HUES64 (cell line): ENCODE measurements around the gene LY6G5C.

ENCODE experiments used
- H3K27ac ChIP-seq: 2 replicates; pipeline ENCODE4 v1.7.0; 2013; ENCODE audit warnings: low read depth, low read length, inconsistent platforms
- H3K27me3 ChIP-seq: 2 replicates; pipeline ENCODE4 v1.6.1; 2013; ENCODE audit warnings: mild to moderate bottlenecking, low read length; ENCODE audit not compliant: insufficient read depth
- H3K36me3 ChIP-seq: 2 replicates; pipeline ENCODE4 v1.6.1; 2013; ENCODE audit warnings: mild to moderate bottlenecking, low read length; ENCODE audit not compliant: insufficient read depth
- H3K4me1 ChIP-seq: 2 replicates; pipeline ENCODE4 v1.6.1; 2013; ENCODE audit warnings: mild to moderate bottlenecking, low read length, moderate library complexity; ENCODE audit not compliant: insufficient read depth
- H3K4me3 ChIP-seq: 2 replicates; pipeline ENCODE4 v1.5.1; 2013; ENCODE audit warnings: mild to moderate bottlenecking, low read length, moderate library complexity
- H3K9ac ChIP-seq: 2 replicates; pipeline ENCODE4 v1.6.1; 2013; ENCODE audit warnings: mild to moderate bottlenecking, low read depth, low read length
- H3K9me3 ChIP-seq: 2 replicates; pipeline ENCODE4 v1.6.1; 2013; ENCODE audit warnings: low read depth, low read length; ENCODE audit not compliant: insufficient read depth
- WGBS: fragments of 150-250, 120-280 bp; methylation state at CpG from one replicate; pipeline ENCODE4 v1.1.7; 2013; ENCODE audit warnings: missing lambda C conversion rate; 5-methylcytosine and 5-hydroxymethylcytosine counted together

Gene LY6G5C

GRCh38 chr6:31658983-31659648 is 21.8 kb downstream of the LY6G5C start:
- Histone ChIP-seq H3K36me3 (peaks cover 38% of the 10 kb centered on the region), H3K9me3 (no peaks in the 10 kb centered on the region), H3K4me1 (peaks cover 17% of the 10 kb centered on the region), H3K27ac (no peak overlapping the region), H3K27me3 (no peaks in the 10 kb centered on the region), H3K9ac (peak overlapping the region; percentile 91; the same call in 1 of the 2 replicates), H3K4me3 (peak overlapping the region; percentile 83)
- 94% methylated on average over 13 of the region's 13 CpGs for WGBS

GRCh38 chr6:31658158-31658688 is 22.6 kb downstream of the LY6G5C start:
- Histone ChIP-seq H3K27ac (no peak overlapping the region), H3K9me3 (no peaks in the 10 kb centered on the region), H3K27me3 (no peaks in the 10 kb centered on the region), H3K36me3 (peaks cover 29% of the 10 kb centered on the region), H3K4me3 (no peak overlapping the region), H3K9ac (no peak overlapping the region), H3K4me1 (peaks cover 9% of the 10 kb centered on the region)
- WGBS = 89% methylated on average over 4 of the region's 4 CpGs

GRCh38 chr6:31657406-31658157 is 23.3 kb downstream of the LY6G5C start:
- peaks cover 22% of the 10 kb centered on the region for H3K36me3 ChIP-seq
- 92% methylated on average over 6 of the region's 6 CpGs for WGBS
- H3K9me3 ChIP-seq = no peaks in the 10 kb centered on the region
- H3K4me3 ChIP-seq = no peak overlapping the region
- no peaks in the 10 kb centered on the region for H3K27me3 ChIP-seq
- H3K27ac ChIP-seq = no peak overlapping the region
- peaks cover 8% of the 10 kb centered on the region; the same call in 1 of the 2 replicates for H3K4me1 ChIP-seq
- H3K9ac ChIP-seq = no peak overlapping the region

- H3K4me3 ChIP-seq = no peak within 1 kb of the TSS
- no peak within 1 kb of the TSS for H3K9ac ChIP-seq
- H3K36me3 ChIP-seq = peaks cover 16% of the 10 kb centered on the region
- H3K27ac ChIP-seq = no peak within 1 kb of the TSS
- peaks cover 10% of the 10 kb centered on the region; the same call in 1 of the 2 replicates for H3K4me1 ChIP-seq
- no peaks in the 10 kb centered on the region for H3K27me3 ChIP-seq
- no peaks in the 10 kb centered on the region for H3K9me3 ChIP-seq
- WGBS = 90% methylated on average over 8 of the region's 8 CpGs
Observed at GRCh38 chr6:31655349-31656237, 25.3 kb downstream of the LY6G5C start, which contains the start of gene APOM. TSS of gene APOM (plus strand) at chr6:31655894. CDS start at chr6:31655967, 73 bp downstream.

- H3K27ac ChIP-seq = no peak overlapping the region
- no peaks in the 10 kb centered on the region for H3K9me3 ChIP-seq
- peaks cover 24% of the 10 kb centered on the region for H3K36me3 ChIP-seq
- H3K27me3 ChIP-seq = no peaks in the 10 kb centered on the region
- H3K4me3 ChIP-seq = no peak overlapping the region
- H3K4me1 ChIP-seq = peaks cover 10% of the 10 kb centered on the region; the same call in 1 of the 2 replicates
- no peak overlapping the region for H3K9ac ChIP-seq
- 88% methylated on average over 8 of the region's 8 CpGs for WGBS
Observed at GRCh38 chr6:31654574-31655348, 26.1 kb downstream of the LY6G5C start.

GRCh38 chr6:31652925-31653724 is 27.7 kb downstream of the LY6G5C start:
- H3K36me3 ChIP-seq = peaks cover 39% of the 10 kb centered on the region
- 17% methylated on average over 37 of the region's 37 CpGs for WGBS
- H3K9ac ChIP-seq = peak overlapping the region; percentile 98
- H3K4me3 ChIP-seq = peak overlapping the region; percentile 98
- H3K9me3 ChIP-seq = no peaks in the 10 kb centered on the region
- no peaks in the 10 kb centered on the region for H3K27me3 ChIP-seq
- peak overlapping the region; percentile 100 for H3K27ac ChIP-seq
- H3K4me1 ChIP-seq = peaks cover 6% of the 10 kb centered on the region; the same call in 1 of the 2 replicates

- Histone ChIP-seq H3K27ac (peak overlapping the region; percentile 100), H3K36me3 (peaks cover 40% of the 10 kb centered on the region), H3K4me1 (peaks cover 6% of the 10 kb centered on the region; the same call in 1 of the 2 replicates), H3K4me3 (peak overlapping the region; percentile 98), H3K9me3 (no peaks in the 10 kb centered on the region), H3K9ac (peak overlapping the region; percentile 98), H3K27me3 (no peaks in the 10 kb centered on the region)
- 4% methylated on average over 29 of the region's 29 CpGs for WGBS
Observed at GRCh38 chr6:31651602-31652191, 29.2 kb downstream of the LY6G5C start.

GRCh38 chr6:31645325-31645724 is 35.5 kb downstream of the LY6G5C start:
- WGBS = 96% methylated on average over 9 of the region's 9 CpGs
- H3K9me3 ChIP-seq = no peaks in the 10 kb centered on the region
- H3K36me3 ChIP-seq = peaks cover 95% of the 10 kb centered on the region
- no peaks in the 10 kb centered on the region for H3K4me1 ChIP-seq
- no peak overlapping the region for H3K4me3 ChIP-seq
- H3K9ac ChIP-seq = no peak overlapping the region
- no peaks in the 10 kb centered on the region for H3K27me3 ChIP-seq
- H3K27ac ChIP-seq = no peak overlapping the region

GRCh38 chr6:31643818-31644454 is 36.9 kb downstream of the LY6G5C start:
- Histone ChIP-seq H3K9me3 (no peaks in the 10 kb centered on the region), H3K27ac (no peak overlapping the region), H3K9ac (no peak overlapping the region), H3K4me3 (no peak overlapping the region), H3K27me3 (no peaks in the 10 kb centered on the region), H3K36me3 (peaks cover 95% of the 10 kb centered on the region), H3K4me1 (no peaks in the 10 kb centered on the region)
- 95% methylated on average over 17 of the region's 17 CpGs for WGBS
